K562 (cell line): ENCODE results near the gene RDH13. TPM values are rescaled to one million over a fixed set of nuclear protein-coding genes. Genes with fewer than 3 reads are reported as not detected.
A peak's percentile ranks its signal among the peaks of the same experiment; 100 is the strongest.

Experiments
- CEBPG ChIP-seq, 3 experiments: fragments of 200-800 bp in 1 of 3; sonication (Bioruptor generic) in 1 of 3; sonication (generic) in 1 of 3; formaldehyde crosslinking in 1 of 3; IDR thresholded peaks in 2 of 3; conservative IDR thresholded peaks in 1 of 3; 2 replicates each; pipeline versions ENCODE4 v1.6.1 to v1.8.0; 2016 to 2022; ENCODE audit warnings: missing compliant biosample characterization in 2 of 3, missing genetic modification characterization in 2 of 3, mild to moderate bottlenecking in 1 of 3, missing genetic modification reagents in 1 of 3
- E2F1 ChIP-seq: sonication (generic); formaldehyde crosslinking; IDR thresholded peaks from 2 replicates; pipeline ENCODE4 v1.8.1; 2023; ENCODE audit warnings: mild to moderate bottlenecking, missing genetic modification reagents, moderate library complexity
- HDAC8 ChIP-seq: fragments of 450-650 bp; IDR thresholded peaks from 2 replicates; pipeline ENCODE4 v1.6.1; 2016; ENCODE audit warnings: mild to moderate bottlenecking, missing genetic modification characterization, moderate library complexity, missing compliant biosample characterization
- PCBP1 ChIP-seq: fragments of 200-400 bp; formaldehyde crosslinking; IDR thresholded peaks from 2 replicates; pipeline ENCODE4 v1.6.1; 2018; ENCODE audit warnings: mild to moderate bottlenecking, low read depth, low read length; ENCODE audit not compliant: poor library complexity, severe bottlenecking
- PRDM10 ChIP-seq: fragments of 450-650 bp; IDR thresholded peaks from 2 replicates; pipeline ENCODE4 v1.6.1; 2018; ENCODE audit not compliant: partially characterized antibody
- SAFB ChIP-seq: fragments of 200-400 bp; formaldehyde crosslinking; IDR thresholded peaks from 2 replicates; pipeline ENCODE4 v1.6.1; 2017; ENCODE audit warnings: low read depth, low read length, borderline replicate concordance
- SAFB2 ChIP-seq: fragments of 200-400 bp; formaldehyde crosslinking; IDR thresholded peaks from 2 replicates; pipeline ENCODE4 v1.6.1; 2018; ENCODE audit warnings: borderline replicate concordance, low read length, low read depth, moderate library complexity; ENCODE audit not compliant: severe bottlenecking
- SRSF3 ChIP-seq: fragments of 200-400 bp; formaldehyde crosslinking; IDR thresholded peaks from 2 replicates; pipeline ENCODE4 v1.6.1; 2016; ENCODE audit warnings: mild to moderate bottlenecking, low read length, moderate library complexity; ENCODE audit not compliant: insufficient read depth
- THRB ChIP-seq: fragments of 450-650 bp; formaldehyde crosslinking; conservative IDR thresholded peaks from 2 replicates; pipeline ENCODE4 v1.4.0; 2022; ENCODE audit warnings: mild to moderate bottlenecking, missing genetic modification characterization
- ZFX ChIP-seq: sonication (generic); formaldehyde crosslinking; IDR thresholded peaks from 2 replicates; pipeline ENCODE4 v1.8.0; 2022; ENCODE audit warnings: mild to moderate bottlenecking, missing genetic modification reagents, moderate library complexity
- ZNF347 ChIP-seq: fragments of 450-650 bp; formaldehyde crosslinking; IDR thresholded peaks from 2 replicates; pipeline ENCODE4 v1.4.0; 2020; ENCODE audit warnings: low read depth, mild to moderate bottlenecking, moderate library complexity
- ZNF589 ChIP-seq: fragments of 200-800 bp; sonication (Bioruptor generic); IDR thresholded peaks from 2 replicates; pipeline ENCODE4 v1.6.1; 2016; ENCODE audit warnings: low read depth, missing genetic modification characterization, missing compliant biosample characterization
- polyA plus RNA-seq, 8 experiments: library from polyadenylated mRNA; depleted of rRNA in 4 of 8; stranded (reverse) in 5 of 8; unstranded in 3 of 8; fragments of >200 nt; fragmentation: Nextera tagmentation in 2 of 8; fragmentation: Illumina TruSeq in 1 of 8; extraction: Ambion mirVana in 2 of 8; extraction: Trizol in 1 of 8; gene quantifications; 2 replicates each; pipeline versions ENCODE4 v1.2.1 to v1.2.3, GENCODE V29; 2011 to 2014; ENCODE audit warnings: inconsistent platforms in 1 of 8, missing spikeins in 1 of 8
- total RNA-seq, 7 experiments: library from RNA; depleted of rRNA in 6 of 7; stranded (reverse); fragments of >200 nt in 6 of 7; fragmentation: Illumina TruSeq in 2 of 7; extraction: Trizol in 2 of 7; gene quantifications; 2 replicates each; pipeline versions ENCODE4 v1.2.1 to v1.2.3, GENCODE V29; 2011 to 2021; ENCODE audit warnings: low replicate concordance in 1 of 7

The RDH13 gene
- total and polyA plus RNA-seq, 9 of the 15 experiments (the other 6 are each of a cell fraction or from before 2014, with no cell fraction given): 7.5 to 70.3 (median 39.5) TPM

GRCh38 chr19:55080121-55080967 lies 17.4 kb upstream of the RDH13 start (continued):
- TF ChIP-seq PRDM10 (peak; percentile 92), SAFB (peak; percentile 72; the same call in 1 of the 2 replicates), PCBP1 (peak; percentile 37), CEBPG (CRISPR knock-in tag; IDR thresholded peaks at IDR 0.05) (peak; percentile 3; the same call in 1 of the 2 replicates), CEBPG (tag; conservative IDR thresholded peaks at IDR 0.05 in 1 of 2, IDR thresholded peaks at IDR 0.05 in 1 of 2) (no peak), ZFX (peak; percentile 49; the same call in 1 of the 2 replicates), ZNF589 (no peak), ZNF347 (no peak), SRSF3 (no peak), E2F1 (CRISPR knock-in tag) (no peak), THRB (CRISPR knock-in tag) (peak; percentile 89), HDAC8 (no peak), SAFB2 (no peak)
